ENCODE measurements around the gene INTS3. TPM values are rescaled to one million over a fixed set of nuclear protein-coding genes. Genes with fewer than 3 reads are reported as not detected.

INTS3 gene
- total RNA-seq, 2 donors from 2014 or later = 63.8 to 68.8 TPM

- Histone ChIP-seq H3K4me1 (ENCODE audit: control insufficient read depth in 1 of 2, low read depth in 2 of 2) (peaks cover 4 to 9% of the 10 kb centered on the region in 2 donors), H3K4me3 (no peak overlapping the region), H3K36me3 (peaks cover 3% of the 10 kb centered on the region), H3K27me3 (replicated peaks; ENCODE audit: insufficient read depth) (no peaks in the 10 kb centered on the region), H3K9me3 (no peaks in the 10 kb centered on the region), H3K27ac (no peak overlapping the region)
- TF ChIP-seq CTCF (IDR thresholded peaks at IDR 0.05) = no peak
- no peak for ATAC-seq (ENCODE audit: insufficient number of reproducible peaks, low FRiP score, low read depth)
- DNase-seq (ENCODE audit: low spot score) = no peak
Observed at GRCh38 chr1:153795330-153795837, 67.5 kb downstream of the INTS3 start.

DNA sequence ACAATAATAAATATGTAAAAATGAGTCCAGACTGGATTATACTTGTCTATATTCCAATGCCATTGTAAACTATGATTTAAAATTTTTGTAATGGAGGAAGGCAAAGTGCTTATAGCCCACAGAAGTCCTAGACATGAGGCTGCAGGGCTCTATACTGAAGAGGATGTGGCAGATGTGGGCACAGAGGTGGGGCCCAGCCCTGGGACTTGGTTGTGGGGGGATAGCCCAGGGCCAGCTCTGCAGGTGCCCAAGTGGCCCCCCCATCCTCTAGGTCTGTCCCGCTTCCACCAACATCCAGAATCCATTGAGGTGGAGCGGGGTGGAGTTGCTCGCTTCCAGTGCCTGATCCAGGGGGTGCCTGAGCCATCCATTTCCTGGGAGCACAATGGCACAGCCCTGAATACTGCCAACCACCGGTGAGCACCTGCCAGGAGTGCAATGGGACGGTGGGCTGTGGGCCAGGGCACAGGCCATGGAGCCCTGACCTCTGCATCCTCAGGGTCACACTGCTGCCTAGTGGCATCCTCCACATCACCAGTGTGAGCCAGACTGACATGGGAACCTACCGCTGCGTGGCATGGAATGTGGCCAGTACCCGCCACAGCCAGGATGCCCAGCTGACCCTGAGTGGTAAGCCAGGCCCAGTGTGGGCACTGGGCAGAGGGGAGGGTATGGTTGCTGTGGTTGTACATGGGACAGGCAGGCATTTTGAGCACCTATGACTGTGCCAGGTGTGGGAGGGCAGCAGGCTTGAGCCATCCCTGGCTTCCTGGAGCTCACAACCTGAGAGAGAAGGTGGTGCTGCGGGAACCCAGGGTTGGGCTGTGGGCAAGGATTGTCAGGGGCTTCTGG is 68.3 kb downstream of the INTS3 start:
- H3K27ac ChIP-seq = no peak overlapping the region
- no peak for ATAC-seq (ENCODE audit: insufficient number of reproducible peaks, low FRiP score, low read depth)
- H3K27me3 ChIP-seq (replicated peaks; ENCODE audit: insufficient read depth) = no peaks in the 10 kb centered on the region
- H3K4me1 ChIP-seq (ENCODE audit: control insufficient read depth in 1 of 2, low read depth in 2 of 2) = peaks cover 4 to 7% of the 10 kb centered on the region in 2 donors
- H3K9me3 ChIP-seq = no peaks in the 10 kb centered on the region
- no peak overlapping the region for H3K4me3 ChIP-seq
- no peak for DNase-seq (ENCODE audit: low spot score)
- peaks cover 3% of the 10 kb centered on the region for H3K36me3 ChIP-seq
- TF ChIP-seq CTCF (IDR thresholded peaks at IDR 0.05) = no peak

GRCh38 chr1:153796786-153797659 is 69.2 kb downstream of the INTS3 start:
- peaks cover 3% of the 10 kb centered on the region for H3K36me3 ChIP-seq
- TF ChIP-seq CTCF (IDR thresholded peaks at IDR 0.05) = peak; percentile 94
- peak; percentile 81 for ATAC-seq (ENCODE audit: insufficient number of reproducible peaks, low FRiP score, low read depth)
- no peak overlapping the region for H3K4me3 ChIP-seq
- DNase-seq (ENCODE audit: low spot score) = no peak
- H3K27ac ChIP-seq = no peak overlapping the region
- no peaks in the 10 kb centered on the region for H3K4me1 ChIP-seq (ENCODE audit: control insufficient read depth in 1 of 2, low read depth in 2 of 2)
- no peaks in the 10 kb centered on the region for H3K27me3 ChIP-seq (replicated peaks; ENCODE audit: insufficient read depth)
- no peaks in the 10 kb centered on the region for H3K9me3 ChIP-seq

GRCh38 chr1:153798468-153798780 is 70.6 kb downstream of the INTS3 start:
- Histone ChIP-seq H3K27me3 (replicated peaks; ENCODE audit: insufficient read depth) (no peaks in the 10 kb centered on the region), H3K4me3 (no peak overlapping the region), H3K27ac (no peak overlapping the region), H3K36me3 (peaks cover 3% of the 10 kb centered on the region), H3K9me3 (no peaks in the 10 kb centered on the region), H3K4me1 (ENCODE audit: control insufficient read depth in 1 of 2, low read depth in 2 of 2) (no peaks in the 10 kb centered on the region)
- DNase-seq (ENCODE audit: low spot score) (no peak), ATAC-seq (ENCODE audit: insufficient number of reproducible peaks, low FRiP score, low read depth) (no peak)
- TF ChIP-seq CTCF (IDR thresholded peaks at IDR 0.05) = no peak

DNA sequence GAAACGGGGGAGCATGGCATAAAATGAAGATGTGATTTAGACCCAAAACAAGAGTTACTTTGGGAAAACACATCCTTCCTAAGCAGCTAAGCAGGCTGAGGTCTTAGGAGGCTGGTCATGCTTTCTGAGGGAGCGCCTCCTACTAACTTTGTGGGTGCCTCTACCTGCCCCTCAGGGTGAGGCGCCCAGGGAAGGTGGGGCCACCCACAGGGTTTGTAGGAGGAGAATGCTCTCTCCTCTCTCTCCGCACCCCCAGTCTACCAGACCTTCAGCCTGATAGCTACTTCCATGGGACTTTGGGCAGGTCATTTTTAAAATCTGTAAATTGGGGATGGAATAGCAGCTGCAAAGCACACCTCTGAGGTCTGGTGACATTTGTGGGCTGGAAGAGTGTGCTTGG is 71.2 kb downstream of the INTS3 start:
- ATAC-seq (ENCODE audit: insufficient number of reproducible peaks, low FRiP score, low read depth) (no peak), DNase-seq (ENCODE audit: low spot score) (no peak)
- Histone ChIP-seq H3K4me3 (no peak overlapping the region), H3K4me1 (ENCODE audit: control insufficient read depth in 1 of 2, low read depth in 2 of 2) (no peaks in the 10 kb centered on the region), H3K27ac (no peak overlapping the region), H3K36me3 (peaks cover 3% of the 10 kb centered on the region), H3K9me3 (no peaks in the 10 kb centered on the region), H3K27me3 (replicated peaks; ENCODE audit: insufficient read depth) (no peaks in the 10 kb centered on the region)
- TF ChIP-seq CTCF (IDR thresholded peaks at IDR 0.05) = no peak

Data from thoracic aorta (tissue), 2 donors.